Smooth muscle cell (in vitro differentiated cells): ENCODE measurements around the gene OR2C3. TPM values are rescaled to one million over a fixed set of nuclear protein-coding genes. Genes with fewer than 3 reads are reported as not detected.

Source experiments
- DNase-seq: peaks from one replicate; lab custom pipeline; 2025; ENCODE audit not compliant: unreplicated experiment; lab: John Stamatoyannopoulos, UW
- H2AFZ ChIP-seq: fragments of 200-600 bp; sonication (generic); 2 replicates; pipeline ENCODE4 v1.6.0; 2016; ENCODE audit warnings: antibody characterized with exemption, low read depth, mild to moderate bottlenecking
- H3F3A ChIP-seq: fragments of 200-600 bp; sonication (generic); 2 replicates; pipeline ENCODE4 v1.6.0; 2017; ENCODE audit warnings: antibody characterized with exemption, low read depth
- H3K27ac ChIP-seq: fragments of 200-600 bp; sonication (generic); 2 replicates; pipeline ENCODE4 v1.5.1; 2016; ENCODE audit warnings: low read depth, mild to moderate bottlenecking
- H3K27me3 ChIP-seq: fragments of 200-600 bp; sonication (generic); 2 replicates; pipeline ENCODE4 v1.6.1; 2016; ENCODE audit warnings: low read depth, mild to moderate bottlenecking
- H3K36me3 ChIP-seq: fragments of 200-600 bp; sonication (generic); 2 replicates; pipeline ENCODE4 v1.5.1; 2016; ENCODE audit warnings: low read depth
- H3K4me1 ChIP-seq: fragments of 200-600 bp; sonication (generic); 2 replicates; pipeline ENCODE4 v1.5.1; 2016; ENCODE audit warnings: low read depth
- H3K4me2 ChIP-seq: fragments of 200-600 bp; sonication (generic); 2 replicates; pipeline ENCODE4 v1.6.0; 2016; ENCODE audit warnings: mild to moderate bottlenecking
- H3K4me3 ChIP-seq: fragments of 200-600 bp; sonication (generic); 2 replicates; pipeline ENCODE4 v1.5.1; 2016; ENCODE audit warnings: mild to moderate bottlenecking
- H3K79me2 ChIP-seq: fragments of 200-600 bp; sonication (generic); 2 replicates; pipeline ENCODE4 v1.6.0; 2016; ENCODE audit warnings: low read depth, mild to moderate bottlenecking
- H3K9ac ChIP-seq: fragments of 200-600 bp; sonication (generic); 2 replicates; pipeline ENCODE4 v1.6.0; 2016; ENCODE audit warnings: low read depth
- H3K9me3 ChIP-seq: fragments of 200-600 bp; sonication (generic); replicated peaks from 2 replicates; pipeline ENCODE4 v1.5.1; 2016; ENCODE audit warnings: low read depth
- H4K20me1 ChIP-seq: fragments of 200-600 bp; sonication (generic); 2 replicates; pipeline ENCODE4 v1.6.0; 2016; ENCODE audit warnings: low read depth
- WGBS: methylation state at CpG from one replicate; pipeline ENCODE4 v1.1.7; 2016; ENCODE audit warnings: low lambda C conversion rate; 5-methylcytosine and 5-hydroxymethylcytosine counted together
- polyA plus RNA-seq: library from polyadenylated mRNA; unstranded; fragments of >200 nt; fragmentation: Nextera tagmentation; extraction: Ambion mirVana; gene quantifications from 2 replicates; pipeline ENCODE4 v1.2.1, GENCODE V29; 2016
- total RNA-seq: library from RNA; depleted of rRNA; stranded (reverse); fragments of >200 nt; gene quantifications from 2 replicates; pipeline ENCODE4 v1.2.3, GENCODE V29; 2014
- TF ChIP-seq, protein P1 (sequence below): fragments of 200-600 bp; sonication (generic); IDR thresholded peaks from 2 replicates; pipeline ENCODE4 v1.5.1; 2017; ENCODE audit warnings: borderline replicate concordance, mild to moderate bottlenecking, antibody characterized with exemption; ENCODE audit not compliant: insufficient read depth, poor library complexity, severe bottlenecking

Gene OR2C3
- total and polyA plus RNA-seq, 2 experiments from 2014 or later, result not detected

DNA sequence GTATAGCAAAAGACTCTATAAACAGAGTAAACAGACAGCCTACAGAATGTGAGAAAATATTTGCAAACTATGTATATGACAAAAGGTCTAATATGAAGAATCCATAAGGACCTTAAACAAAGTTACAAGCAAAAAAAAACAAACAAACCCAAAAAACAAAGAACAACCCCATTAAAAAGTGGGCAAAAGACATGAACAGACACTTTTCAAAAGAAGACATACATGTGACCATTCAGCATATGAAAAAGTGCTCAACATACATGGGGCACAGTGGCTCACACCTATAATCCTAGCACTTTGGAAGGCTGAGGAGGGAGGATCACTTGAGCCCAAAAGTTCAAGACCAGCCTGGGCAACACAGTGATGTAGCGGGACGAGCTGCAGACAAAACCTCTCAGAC, 60.4 kb downstream of the OR2C3 start:
- no peaks in the 10 kb centered on the region for H4K20me1 ChIP-seq
- H3K79me2 ChIP-seq, result no peaks in the 10 kb centered on the region
- no peak overlapping the region for H3K4me2 ChIP-seq
- no peaks in the 10 kb centered on the region for H3K4me1 ChIP-seq
- no peaks in the 10 kb centered on the region for H3K36me3 ChIP-seq
- no peak overlapping the region for H3K4me3 ChIP-seq
- H3K9ac ChIP-seq, result no peak overlapping the region
- WGBS, result 88% methylated on average over 2 of the region's 2 CpGs
- H3F3A ChIP-seq, result no peaks in the 10 kb centered on the region
- DNase-seq, result no peak
- no peaks in the 10 kb centered on the region for H3K27me3 ChIP-seq
- H3K9me3 ChIP-seq, result no peaks in the 10 kb centered on the region
- no peak overlapping the region for H2AFZ ChIP-seq
- TF ChIP-seq, protein P1, sequence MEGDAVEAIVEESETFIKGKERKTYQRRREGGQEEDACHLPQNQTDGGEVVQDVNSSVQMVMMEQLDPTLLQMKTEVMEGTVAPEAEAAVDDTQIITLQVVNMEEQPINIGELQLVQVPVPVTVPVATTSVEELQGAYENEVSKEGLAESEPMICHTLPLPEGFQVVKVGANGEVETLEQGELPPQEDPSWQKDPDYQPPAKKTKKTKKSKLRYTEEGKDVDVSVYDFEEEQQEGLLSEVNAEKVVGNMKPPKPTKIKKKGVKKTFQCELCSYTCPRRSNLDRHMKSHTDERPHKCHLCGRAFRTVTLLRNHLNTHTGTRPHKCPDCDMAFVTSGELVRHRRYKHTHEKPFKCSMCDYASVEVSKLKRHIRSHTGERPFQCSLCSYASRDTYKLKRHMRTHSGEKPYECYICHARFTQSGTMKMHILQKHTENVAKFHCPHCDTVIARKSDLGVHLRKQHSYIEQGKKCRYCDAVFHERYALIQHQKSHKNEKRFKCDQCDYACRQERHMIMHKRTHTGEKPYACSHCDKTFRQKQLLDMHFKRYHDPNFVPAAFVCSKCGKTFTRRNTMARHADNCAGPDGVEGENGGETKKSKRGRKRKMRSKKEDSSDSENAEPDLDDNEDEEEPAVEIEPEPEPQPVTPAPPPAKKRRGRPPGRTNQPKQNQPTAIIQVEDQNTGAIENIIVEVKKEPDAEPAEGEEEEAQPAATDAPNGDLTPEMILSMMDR, result no peak
- H3K27ac ChIP-seq, result no peak overlapping the region

Other genes starting within 250 kb of the OR2C3 start
- gene ZNF496, start 204.6 kb downstream of the OR2C3 start, total RNA-seq, result 37.0 and 39.5 TPM in 2 replicates
- gene ZNF496, start 204.6 kb downstream of the OR2C3 start, polyA plus RNA-seq, result 14.8 and 19.8 TPM in 2 replicates
- 0.58 and 1.3 TPM in 2 replicates for gene NLRP3, start 120.3 kb downstream of the OR2C3 start, total RNA-seq
- 1.3 and 1.4 TPM in 2 replicates for gene NLRP3, start 120.3 kb downstream of the OR2C3 start, polyA plus RNA-seq
- not detected in 2 replicates for gene OR2B11, start 78.3 kb downstream of the OR2C3 start, total RNA-seq
- not detected in 2 replicates for gene OR2B11, start 78.3 kb downstream of the OR2C3 start, polyA plus RNA-seq
- gene GCSAML, start 12.7 kb upstream of the OR2C3 start, total RNA-seq, result not detected in 2 replicates
- not detected in 2 replicates for gene GCSAML, start 12.7 kb upstream of the OR2C3 start, polyA plus RNA-seq
- not detected in 2 replicates for gene OR2G2, start 51.9 kb upstream of the OR2C3 start, total RNA-seq
- gene OR2G2, start 51.9 kb upstream of the OR2C3 start, polyA plus RNA-seq, result not detected in 2 replicates
- not detected in 2 replicates for gene OR2G3, start 69.1 kb upstream of the OR2C3 start, total RNA-seq
- gene OR2G3, start 69.1 kb upstream of the OR2C3 start, polyA plus RNA-seq, result not detected in 2 replicates
- gene OR13G1, start 143.3 kb upstream of the OR2C3 start, total RNA-seq, result not detected in 2 replicates
- gene OR13G1, start 143.3 kb upstream of the OR2C3 start, polyA plus RNA-seq, result not detected in 2 replicates
- not detected in 2 replicates for gene OR6F1, start 180.2 kb upstream of the OR2C3 start, total RNA-seq
- gene OR6F1, start 180.2 kb upstream of the OR2C3 start, polyA plus RNA-seq, result not detected in 2 replicates
- gene OR14K1, start 202.2 kb upstream of the OR2C3 start, total RNA-seq, result not detected in 2 replicates
- not detected in 2 replicates for gene OR14K1, start 202.2 kb upstream of the OR2C3 start, polyA plus RNA-seq
- gene OR14A2, start 211.7 kb upstream of the OR2C3 start, total RNA-seq, result not detected in 2 replicates
- gene OR14A2, start 211.7 kb upstream of the OR2C3 start, polyA plus RNA-seq, result not detected in 2 replicates
- gene OR1C1, start 224.1 kb upstream of the OR2C3 start, total RNA-seq, result not detected in 2 replicates
- not detected in 2 replicates for gene OR1C1, start 224.1 kb upstream of the OR2C3 start, polyA plus RNA-seq